Right cardiac atrium (tissue), 5 donors: ENCODE data around the gene CARS1. TPM values are rescaled to one million over a fixed set of nuclear protein-coding genes. Genes with fewer than 3 reads are reported as not detected.

Source experiments
- ATAC-seq, 2 donors: fragments of 200-7000 bp; cut with Tn5 transposase; one replicate each; pipeline versions ENCODE4 v1.8.0 to v1.9.1; 2020; ENCODE audit warnings: moderate library complexity in 2 of 2, mild to moderate bottlenecking in 1 of 2
- DNase-seq, 3 donors: peaks; one replicate each; pipeline ENCODE4 v3.0.0-alpha.2; 2020
- H3K27ac ChIP-seq: one replicate; pipeline ENCODE4 v1.5.1; 2013; ENCODE audit warnings: mild to moderate bottlenecking, low read length, control low read depth, moderate library complexity
- H3K27me3 ChIP-seq: one replicate; pipeline ENCODE4 v1.6.1; 2013; ENCODE audit not compliant: control insufficient read depth, insufficient read depth
- H3K4me1 ChIP-seq: one replicate; pipeline ENCODE4 v1.6.1; 2013; ENCODE audit warnings: low read length; ENCODE audit not compliant: control insufficient read depth, insufficient read depth
- H3K4me3 ChIP-seq: one replicate; pipeline ENCODE4 v1.5.1; 2013; ENCODE audit warnings: low read length, control low read depth
- H3K9me3 ChIP-seq: one replicate; pipeline ENCODE4 v1.6.1; 2013; ENCODE audit warnings: low read length; ENCODE audit not compliant: control insufficient read depth
- WGBS: extraction: QIAGEN DNeasy Blood & Tissue Kit; methylation state at CpG from one replicate; pipeline ENCODE4 v1.1.7; 2013; 5-methylcytosine and 5-hydroxymethylcytosine counted together
- intact Hi-C, 4 donors: fragments of 100-400 bp; cut with DNase I; formaldehyde crosslinking; loops; one replicate each; pipeline versions ENCODE4 v1.11.0 to v1.14.0; 2022 to 2023
- long read RNA-seq, 4 donors: library from polyadenylated mRNA; unstranded; transcript quantifications; one replicate each; pipeline ENCODE4 v2.0.0, GENCODE V29; 2020 to 2021
- polyA plus RNA-seq: library from polyadenylated mRNA; stranded (reverse); fragments of 200-250 nt; gene quantifications from one replicate; pipeline ENCODE4 v1.2.3, GENCODE V29; 2013
- total RNA-seq, 4 donors: library from RNA; stranded (reverse); fragmentation: NEBNext Ultra II Directional; extraction: Animal tissue kit (Norgen Biotek cat#: 25700); gene quantifications; one replicate each; pipeline ENCODE4 v1.2.1, GENCODE V29; 2021
- donor health status: healthy with polysubstance abuse.
- donor health status: DM: no; HTN: yes; CAD: no.
- donor health status: DM: no; HTN: no; CAD: no.
- donor health status: DM: no; HTN: yes; CAD: no; lungs with severe emphysema.
- donor health status: DM: yes; HTN: yes; CAD: no.

The CARS1 gene
- total RNA-seq (10 to 100 TPM; 14.4 to 18.8 (median 16.5) TPM), polyA plus RNA-seq (10.8 TPM)
- long read RNA-seq, donor 1, transcript CARS-201 (22 exons, 2,491 nt) = minor isoform, 9 of 57 reads
- long read RNA-seq, donor 1, transcript CARS-203 (22 exons, 2,685 nt) = major isoform, 31 of 57 reads
- long read RNA-seq, donor 1, partial matches to known transcripts = 8 of 57 reads
- long read RNA-seq, donor 1, other reads (novel, unspliced or antisense) = 6 of 57 reads
- long read RNA-seq, donor 2, transcript CARS-203 (22 exons, 2,685 nt) = major isoform, 10 of 22 reads
- long read RNA-seq, donor 2, partial matches to known transcripts = 5 of 22 reads
- long read RNA-seq, donor 2, other reads (novel, unspliced or antisense) = 3 of 22 reads
- long read RNA-seq, donor 3, transcript CARS-202 (23 exons, 2,758 nt) = minor isoform, 6 of 180 reads
- long read RNA-seq, donor 3, transcript CARS-201 (22 exons, 2,491 nt) = minor isoform, 17 of 180 reads
- long read RNA-seq, donor 3, transcript CARS-203 (22 exons, 2,685 nt) = major isoform, 40 of 180 reads
- long read RNA-seq, donor 3, partial matches to known transcripts = 81 of 180 reads
- long read RNA-seq, donor 3, other reads (novel, unspliced or antisense) = 36 of 180 reads
- long read RNA-seq, donor 4, transcript CARS-203 (22 exons, 2,685 nt) = major isoform, 6 of 17 reads
- long read RNA-seq, donor 4, partial matches to known transcripts = 2 of 17 reads
- long read RNA-seq, donor 4, other reads (novel, unspliced or antisense) = 6 of 17 reads

- intact Hi-C loops = no loop called here
- peaks cover 3% of the 10 kb centered on the region for H3K4me1 ChIP-seq
- WGBS = 2% methylated on average over 68 of the region's 68 CpGs
These were observed at the start of gene CARS1 for GRCh38 chr11:3057069-3057963. CARS1 (minus strand) TSS chr11:3057423; CDS start chr11:3057367, 56 bp downstream.

GRCh38 chr11:3105791-3106735 is 48.8 kb upstream of the CARS1 start:
- 89% methylated on average over 41 of the region's 41 CpGs for WGBS
- intact Hi-C loops = loop anchor here in 1 of 4 donors (10.0 kb wide), 1 partner anchor 109 kb away; the partner anchor contains the start of gene MRGPRG
- Histone ChIP-seq H3K4me3 (no peak overlapping the region), H3K27ac (no peak overlapping the region), H3K9me3 (no peaks in the 10 kb centered on the region), H3K4me1 (no peaks in the 10 kb centered on the region), H3K27me3 (no peaks in the 10 kb centered on the region)
- DNase-seq = peak in 2 of 3 donors; percentile 8 to 36
- ATAC-seq = no peak

More at GRCh38 chr11:3057069-3057963, at the start of gene CARS1:
- DNase-seq (peak; percentile 98 to 99 (median 98)), ATAC-seq (peak; percentile 98)
- H3K27ac ChIP-seq = peak within 1 kb of the TSS; percentile 80
- H3K9me3 ChIP-seq = no peaks in the 10 kb centered on the region
- no peaks in the 10 kb centered on the region for H3K27me3 ChIP-seq
- peak within 1 kb of the TSS; percentile 83 for H3K4me3 ChIP-seq

- Histone ChIP-seq H3K9me3 (no peaks in the 10 kb centered on the region), H3K27ac (no peak overlapping the region), H3K4me3 (no peak overlapping the region), H3K4me1 (no peaks in the 10 kb centered on the region), H3K27me3 (no peaks in the 10 kb centered on the region)
- ATAC-seq (no peak), DNase-seq (peak in 1 of 3 donors; percentile 35)
- WGBS = 95% methylated on average over 23 of the region's 23 CpGs
- intact Hi-C loops = loop anchor here in 1 of 4 donors (10.0 kb wide), 1 partner anchor 110 kb away; the partner anchor contains the start of gene MRGPRG
These were observed 48.0 kb upstream of the CARS1 start for GRCh38 chr11:3104961-3105790.

DNA sequence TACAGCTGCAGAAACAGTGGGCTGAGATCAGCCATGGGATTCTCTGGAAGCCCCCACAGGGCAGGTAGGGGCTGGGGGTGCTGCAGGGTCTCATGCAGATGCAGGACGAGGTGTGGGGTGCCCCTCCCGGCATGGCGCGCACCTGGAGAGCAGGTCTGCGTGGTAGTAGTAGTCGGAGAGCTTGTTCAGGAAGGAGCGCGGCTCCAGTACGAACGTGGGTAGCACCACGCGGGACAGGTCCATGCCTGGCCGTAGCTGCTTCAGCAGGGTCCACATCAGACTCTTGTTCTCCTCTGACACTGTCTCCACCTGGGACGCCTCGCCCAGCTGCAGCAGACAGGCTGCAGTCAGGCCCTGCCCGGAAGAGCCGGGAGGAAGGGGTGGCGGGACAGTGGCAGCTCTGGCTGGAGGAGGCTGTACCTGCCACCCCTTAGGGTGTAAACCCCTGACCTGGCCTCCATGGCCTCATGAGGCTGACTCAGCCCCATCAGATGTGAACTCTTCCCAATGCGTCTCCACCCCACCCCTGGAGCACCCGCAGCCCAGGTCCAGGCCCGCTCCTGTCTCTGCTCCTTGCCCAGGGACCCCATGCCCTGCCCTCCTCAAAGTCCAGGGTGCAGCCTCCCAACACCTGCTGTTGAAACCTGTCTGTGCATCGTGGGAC is 47.0 kb upstream of the CARS1 start:
- intact Hi-C loops = loop anchor here in 1 of 4 donors (10.0 kb wide), 1 partner anchor 111 kb away; the partner anchor contains the start of gene MRGPRG
- no peak for ATAC-seq
- H3K4me1 ChIP-seq = no peaks in the 10 kb centered on the region
- H3K4me3 ChIP-seq = no peak overlapping the region
- no peak overlapping the region for H3K27ac ChIP-seq
- DNase-seq = peak in 1 of 3 donors; percentile 42
- H3K9me3 ChIP-seq = no peaks in the 10 kb centered on the region
- no peaks in the 10 kb centered on the region for H3K27me3 ChIP-seq
- 93% methylated on average over 22 of the region's 22 CpGs for WGBS

GRCh38 chr11:3103076-3103475 is 45.9 kb upstream of the CARS1 start:
- no peak overlapping the region for H3K4me3 ChIP-seq
- no peaks in the 10 kb centered on the region for H3K9me3 ChIP-seq
- ATAC-seq (peak in 1 of 2 donors; percentile 3), DNase-seq (peak in 2 of 3 donors; percentile 50 to 55)
- no peak overlapping the region for H3K27ac ChIP-seq
- 86% methylated on average over 11 of the region's 11 CpGs for WGBS
- intact Hi-C loops = loop anchor here in 1 of 4 donors (10.0 kb wide), 1 partner anchor 112 kb away; the partner anchor contains the start of gene MRGPRG
- H3K4me1 ChIP-seq = no peaks in the 10 kb centered on the region
- no peaks in the 10 kb centered on the region for H3K27me3 ChIP-seq

DNA sequence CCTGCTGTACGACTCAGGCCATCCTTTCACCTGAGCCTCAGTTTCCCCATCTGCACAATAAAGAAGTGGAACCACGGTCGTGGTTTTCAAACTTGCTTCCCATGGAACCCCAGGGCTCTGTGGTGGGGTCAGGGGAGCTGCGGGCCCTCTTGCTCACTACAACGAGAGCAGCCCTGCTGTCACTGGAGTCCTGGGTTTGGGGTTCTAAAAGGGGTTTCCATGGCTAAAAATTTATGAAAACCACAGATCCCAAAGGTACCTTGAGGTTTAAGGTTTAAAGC is 45.4 kb upstream of the CARS1 start:
- 94% methylated on average over 5 of the region's 5 CpGs for WGBS
- no peak for DNase-seq
- H3K4me3 ChIP-seq = no peak overlapping the region
- no peaks in the 10 kb centered on the region for H3K9me3 ChIP-seq
- intact Hi-C loops = loop anchor here in 1 of 4 donors (10.0 kb wide), 1 partner anchor 112 kb away; the partner anchor contains the start of gene MRGPRG
- H3K27me3 ChIP-seq = no peaks in the 10 kb centered on the region
- no peak for ATAC-seq
- no peak overlapping the region for H3K27ac ChIP-seq
- no peaks in the 10 kb centered on the region for H3K4me1 ChIP-seq

- Histone ChIP-seq H3K27ac (no peak overlapping the region), H3K4me1 (no peaks in the 10 kb centered on the region), H3K4me3 (no peak overlapping the region), H3K9me3 (no peaks in the 10 kb centered on the region), H3K27me3 (no peaks in the 10 kb centered on the region)
- intact Hi-C loops = loop anchor here in 1 of 4 donors (10.0 kb wide), 1 partner anchor 113 kb away; the partner anchor contains the start of gene MRGPRG
- DNase-seq (peak in 1 of 3 donors; percentile 45), ATAC-seq (no peak)
- 86% methylated on average over 20 of the region's 20 CpGs for WGBS
These were observed 44.9 kb upstream of the CARS1 start for GRCh38 chr11:3101921-3102640.

DNA sequence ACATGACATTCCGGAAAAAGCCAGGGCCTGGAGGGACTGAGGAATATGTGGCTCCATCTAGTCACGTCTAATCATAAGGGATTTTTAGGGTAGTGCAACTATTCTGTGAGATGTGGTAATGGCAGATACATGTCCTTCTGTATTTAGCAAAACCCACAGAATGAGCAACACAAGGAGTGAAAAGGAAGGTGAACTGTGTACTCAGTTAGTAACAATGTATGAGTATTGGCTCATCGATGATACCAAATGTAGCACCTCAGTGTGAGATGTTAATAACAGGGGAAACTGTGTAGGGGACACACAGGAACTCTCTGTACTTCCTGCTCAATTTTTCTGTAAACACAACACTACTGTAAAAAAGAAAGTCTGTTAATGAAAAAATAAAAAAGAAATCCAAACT is 42.0 kb upstream of the CARS1 start:
- ATAC-seq (no peak), DNase-seq (no peak)
- Histone ChIP-seq H3K9me3 (no peaks in the 10 kb centered on the region), H3K4me1 (no peaks in the 10 kb centered on the region), H3K4me3 (no peak overlapping the region), H3K27me3 (no peaks in the 10 kb centered on the region), H3K27ac (no peak overlapping the region)
- intact Hi-C loops = no loop called here
- WGBS = 80% methylated on average over 3 of the region's 3 CpGs
